DOHH2 (cell line): Measurements from ENCODE around the gene PRKN.

ENCODE experiments used
- CTCF ChIP-seq: fragments of 200-600 bp; sonication (generic); IDR thresholded peaks from one replicate; pipeline ENCODE4 v1.5.1; 2014; ENCODE audit warnings: antibody characterized with exemption, mild to moderate bottlenecking, low read depth, low read length; ENCODE audit not compliant: poor library complexity, severe bottlenecking
- EZH2phosphoT487 ChIP-seq: fragments of 200-600 bp; sonication (generic); IDR thresholded peaks from 2 replicates; pipeline ENCODE4 v1.6.1; 2017; ENCODE audit warnings: borderline replicate concordance, mild to moderate bottlenecking, antibody characterized with exemption, low read length, moderate library complexity, mixed read lengths

GRCh38 chr6:162264581-162264980 is 463.0 kb downstream of the PRKN start:
- TF ChIP-seq CTCF (no peak), EZH2phosphoT487 (no peak)
